Measurements from ENCODE around the gene CAMKMT.

The CAMKMT gene

GRCh38 chr2:44470151-44470550 is 108.4 kb downstream of the CAMKMT start:
- Histone ChIP-seq H3K27me3 (replicated peaks; ENCODE audit: control insufficient read depth, insufficient read depth, low read length) (no peaks in the 10 kb centered on the region), H3K9me3 (ENCODE audit: control insufficient read depth, low read length) (no peaks in the 10 kb centered on the region)

GRCh38 chr2:44477657-44478414 is 116.1 kb downstream of the CAMKMT start:
- Histone ChIP-seq H3K36me3 (ENCODE audit: control insufficient read depth, insufficient read depth, low read length, severe bottlenecking) (no peaks in the 10 kb centered on the region), H3K9me3 (ENCODE audit: control insufficient read depth, low read length) (no peaks in the 10 kb centered on the region), H3K4me1 (ENCODE audit: control insufficient read depth, insufficient read depth, low read length) (no peaks in the 10 kb centered on the region), H3K27me3 (replicated peaks; ENCODE audit: control insufficient read depth, insufficient read depth, low read length) (no peaks in the 10 kb centered on the region), H3K4me3 (ENCODE audit: low read length) (no peak overlapping the region), H3K9ac (ENCODE audit: low read length) (no peak overlapping the region)
- no peak for DNase-seq (ENCODE audit: low read depth)

More at GRCh38 chr2:44470151-44470550, 108.4 kb downstream of the CAMKMT start:
- Histone ChIP-seq H3K9ac (ENCODE audit: low read length) (no peak overlapping the region), H3K4me1 (ENCODE audit: control insufficient read depth, insufficient read depth, low read length) (no peaks in the 10 kb centered on the region), H3K4me3 (ENCODE audit: low read length) (no peak overlapping the region), H3K36me3 (ENCODE audit: control insufficient read depth, insufficient read depth, low read length, severe bottlenecking) (no peaks in the 10 kb centered on the region)
- no peak for DNase-seq (ENCODE audit: low read depth)

- DNase-seq (ENCODE audit: low read depth), result peak; percentile 92
- H3K27me3 ChIP-seq (replicated peaks; ENCODE audit: control insufficient read depth, insufficient read depth, low read length), result no peaks in the 10 kb centered on the region
- H3K4me3 ChIP-seq (ENCODE audit: low read length), result no peak overlapping the region
- no peaks in the 10 kb centered on the region for H3K36me3 ChIP-seq (ENCODE audit: control insufficient read depth, insufficient read depth, low read length, severe bottlenecking)
- H3K9me3 ChIP-seq (ENCODE audit: control insufficient read depth, low read length), result no peaks in the 10 kb centered on the region
- H3K9ac ChIP-seq (ENCODE audit: low read length), result no peak overlapping the region
- no peaks in the 10 kb centered on the region for H3K4me1 ChIP-seq (ENCODE audit: control insufficient read depth, insufficient read depth, low read length)
Observed at GRCh38 chr2:44479127-44479887, 117.6 kb downstream of the CAMKMT start.

- Histone ChIP-seq H3K27me3 (replicated peaks; ENCODE audit: control insufficient read depth, insufficient read depth, low read length) (no peaks in the 10 kb centered on the region), H3K4me3 (ENCODE audit: low read length) (no peak overlapping the region), H3K9ac (ENCODE audit: low read length) (no peak overlapping the region), H3K4me1 (ENCODE audit: control insufficient read depth, insufficient read depth, low read length) (no peaks in the 10 kb centered on the region), H3K36me3 (ENCODE audit: control insufficient read depth, insufficient read depth, low read length, severe bottlenecking) (no peaks in the 10 kb centered on the region), H3K9me3 (ENCODE audit: control insufficient read depth, low read length) (peaks cover 3% of the 10 kb centered on the region)
- no peak for DNase-seq (ENCODE audit: low read depth)
Observed at GRCh38 chr2:44480068-44480467, 118.3 kb downstream of the CAMKMT start.

- H3K4me1 ChIP-seq (ENCODE audit: control insufficient read depth, insufficient read depth, low read length), result no peaks in the 10 kb centered on the region
- no peak for DNase-seq (ENCODE audit: low read depth)
- H3K9ac ChIP-seq (ENCODE audit: low read length), result no peak overlapping the region
- no peaks in the 10 kb centered on the region for H3K36me3 ChIP-seq (ENCODE audit: control insufficient read depth, insufficient read depth, low read length, severe bottlenecking)
- H3K9me3 ChIP-seq (ENCODE audit: control insufficient read depth, low read length), result peaks cover 3% of the 10 kb centered on the region
- no peaks in the 10 kb centered on the region for H3K27me3 ChIP-seq (replicated peaks; ENCODE audit: control insufficient read depth, insufficient read depth, low read length)
- no peak overlapping the region for H3K4me3 ChIP-seq (ENCODE audit: low read length)
Observed at GRCh38 chr2:44487052-44487451, 125.3 kb downstream of the CAMKMT start.

- Histone ChIP-seq H3K36me3 (ENCODE audit: control insufficient read depth, insufficient read depth, low read length, severe bottlenecking) (no peaks in the 10 kb centered on the region), H3K27me3 (replicated peaks; ENCODE audit: control insufficient read depth, insufficient read depth, low read length) (no peaks in the 10 kb centered on the region), H3K4me1 (ENCODE audit: control insufficient read depth, insufficient read depth, low read length) (no peaks in the 10 kb centered on the region), H3K9me3 (ENCODE audit: control insufficient read depth, low read length) (no peaks in the 10 kb centered on the region), H3K4me3 (ENCODE audit: low read length) (no peak overlapping the region), H3K9ac (ENCODE audit: low read length) (no peak overlapping the region)
- DNase-seq (ENCODE audit: low read depth), result no peak
Observed at GRCh38 chr2:44490726-44491125, 129.0 kb downstream of the CAMKMT start.

- H3K9me3 ChIP-seq (ENCODE audit: control insufficient read depth, low read length), result no peaks in the 10 kb centered on the region
- no peaks in the 10 kb centered on the region for H3K36me3 ChIP-seq (ENCODE audit: control insufficient read depth, insufficient read depth, low read length, severe bottlenecking)
- H3K27me3 ChIP-seq (replicated peaks; ENCODE audit: control insufficient read depth, insufficient read depth, low read length), result no peaks in the 10 kb centered on the region
- no peaks in the 10 kb centered on the region for H3K4me1 ChIP-seq (ENCODE audit: control insufficient read depth, insufficient read depth, low read length)
- H3K4me3 ChIP-seq (ENCODE audit: low read length), result no peak overlapping the region
- peak; percentile 8 for DNase-seq (ENCODE audit: low read depth)
- no peak overlapping the region for H3K9ac ChIP-seq (ENCODE audit: low read length)
Observed at GRCh38 chr2:44494006-44494405, 132.3 kb downstream of the CAMKMT start.

GRCh38 chr2:44495035-44495434 is 133.3 kb downstream of the CAMKMT start:
- Histone ChIP-seq H3K4me1 (ENCODE audit: control insufficient read depth, insufficient read depth, low read length) (no peaks in the 10 kb centered on the region), H3K4me3 (ENCODE audit: low read length) (no peak overlapping the region), H3K27me3 (replicated peaks; ENCODE audit: control insufficient read depth, insufficient read depth, low read length) (no peaks in the 10 kb centered on the region), H3K36me3 (ENCODE audit: control insufficient read depth, insufficient read depth, low read length, severe bottlenecking) (no peaks in the 10 kb centered on the region), H3K9ac (ENCODE audit: low read length) (no peak overlapping the region), H3K9me3 (ENCODE audit: control insufficient read depth, low read length) (no peaks in the 10 kb centered on the region)
- DNase-seq (ENCODE audit: low read depth), result no peak

GRCh38 chr2:44495544-44495943 is 133.8 kb downstream of the CAMKMT start:
- H3K4me1 ChIP-seq (ENCODE audit: control insufficient read depth, insufficient read depth, low read length), result no peaks in the 10 kb centered on the region
- H3K36me3 ChIP-seq (ENCODE audit: control insufficient read depth, insufficient read depth, low read length, severe bottlenecking), result no peaks in the 10 kb centered on the region
- H3K4me3 ChIP-seq (ENCODE audit: low read length), result no peak overlapping the region
- no peaks in the 10 kb centered on the region for H3K27me3 ChIP-seq (replicated peaks; ENCODE audit: control insufficient read depth, insufficient read depth, low read length)
- no peak overlapping the region for H3K9ac ChIP-seq (ENCODE audit: low read length)
- DNase-seq (ENCODE audit: low read depth), result no peak
- H3K9me3 ChIP-seq (ENCODE audit: control insufficient read depth, low read length), result no peaks in the 10 kb centered on the region

- H3K4me3 ChIP-seq (ENCODE audit: low read length), result no peak overlapping the region
- H3K36me3 ChIP-seq (ENCODE audit: control insufficient read depth, insufficient read depth, low read length, severe bottlenecking), result no peaks in the 10 kb centered on the region
- H3K9me3 ChIP-seq (ENCODE audit: control insufficient read depth, low read length), result no peaks in the 10 kb centered on the region
- no peaks in the 10 kb centered on the region for H3K4me1 ChIP-seq (ENCODE audit: control insufficient read depth, insufficient read depth, low read length)
- no peak for DNase-seq (ENCODE audit: low read depth)
- no peak overlapping the region for H3K9ac ChIP-seq (ENCODE audit: low read length)
- no peaks in the 10 kb centered on the region for H3K27me3 ChIP-seq (replicated peaks; ENCODE audit: control insufficient read depth, insufficient read depth, low read length)
Observed at GRCh38 chr2:44496130-44496529, 134.4 kb downstream of the CAMKMT start.

GRCh38 chr2:44498551-44498950 is 136.8 kb downstream of the CAMKMT start:
- H3K4me3 ChIP-seq (ENCODE audit: low read length), result no peak overlapping the region
- H3K27me3 ChIP-seq (replicated peaks; ENCODE audit: control insufficient read depth, insufficient read depth, low read length), result no peaks in the 10 kb centered on the region
- H3K4me1 ChIP-seq (ENCODE audit: control insufficient read depth, insufficient read depth, low read length), result no peaks in the 10 kb centered on the region
- H3K36me3 ChIP-seq (ENCODE audit: control insufficient read depth, insufficient read depth, low read length, severe bottlenecking), result no peaks in the 10 kb centered on the region
- no peaks in the 10 kb centered on the region for H3K9me3 ChIP-seq (ENCODE audit: control insufficient read depth, low read length)
- no peak for DNase-seq (ENCODE audit: low read depth)
- H3K9ac ChIP-seq (ENCODE audit: low read length), result no peak overlapping the region
